Naive B cell (primary cell): ENCODE measurements around the gene FAM131C. TPM values are rescaled to one million over a fixed set of nuclear protein-coding genes. Genes with fewer than 3 reads are reported as not detected.

ENCODE experiments used
- ATAC-seq, 2 donors: fragments of 150-1000 bp; cut with Tn5 transposase; 2 replicates each; pipeline ENCODE4 v1.10.0; 2021; ENCODE audit warnings: low read depth in 2 of 2, mild to moderate bottlenecking in 2 of 2, moderate library complexity in 2 of 2
- DNase-seq: peaks from one replicate; pipeline ENCODE4 v3.0.0; 2022
- H3K27ac Mint-ChIP-seq, 6 donors: one replicate each; pipeline ENCODE4 v1.8.0; 2020 to 2022; ENCODE audit warnings: mild to moderate bottlenecking in 6 of 6, mixed read lengths in 6 of 6, moderate library complexity in 5 of 6, inconsistent platforms in 2 of 6
- H3K27me3 Mint-ChIP-seq, 3 donors: one replicate each; pipeline ENCODE4 v1.8.0; 2021 to 2022; ENCODE audit warnings: mixed read lengths in 3 of 3, mild to moderate bottlenecking in 1 of 3
- H3K36me3 Mint-ChIP-seq, 2 donors: one replicate each; pipeline ENCODE4 v1.8.0; 2020 to 2022; ENCODE audit warnings: mixed read lengths in 2 of 2, inconsistent platforms in 1 of 2, mild to moderate bottlenecking in 1 of 2
- H3K4me1 Mint-ChIP-seq, 3 donors: one replicate each; pipeline ENCODE4 v1.8.0; 2020 to 2022; ENCODE audit warnings: mixed read lengths in 3 of 3, inconsistent platforms in 1 of 3, mild to moderate bottlenecking in 1 of 3, moderate library complexity in 1 of 3
- H3K4me3 Mint-ChIP-seq, 8 donors: one replicate each; pipeline ENCODE4 v1.8.0; 2020 to 2022; ENCODE audit warnings: mild to moderate bottlenecking in 8 of 8, mixed read lengths in 8 of 8, moderate library complexity in 8 of 8, inconsistent platforms in 2 of 8
- H3K9me3 Mint-ChIP-seq, 7 donors: one replicate each; pipeline ENCODE4 v1.8.0; 2020 to 2022; ENCODE audit warnings: mixed read lengths in 7 of 7, mild to moderate bottlenecking in 5 of 7, inconsistent platforms in 2 of 7, moderate library complexity in 1 of 7
- polyA plus RNA-seq, 6 donors: library from polyadenylated mRNA; unstranded; fragments of 300-500 nt; fragmentation: Illumina TruSeq; gene quantifications; one replicate each; pipeline ENCODE4 v1.2.3, GENCODE V29; 2021; ENCODE audit warnings: low read depth in 6 of 6

FAM131C gene
- polyA plus RNA-seq, result not detected

GRCh38 chr1:16073490-16074119 is at the start of gene FAM131C:
Gene FAM131C, minus strand, starts transcription at chr1:16073651. Its CDS starts 209 bp downstream, at chr1:16073442.
- peak within 1 kb of the TSS in 1 of 6 donors; percentile 77 for H3K27ac Mint-ChIP-seq
- no peaks in the 10 kb centered on the region for H3K36me3 Mint-ChIP-seq
- H3K9me3 Mint-ChIP-seq, result peaks cover 0 to 2% (median 0%) of the 10 kb centered on the region in 7 donors
- peak; percentile 39 for DNase-seq
- ATAC-seq, result peak; percentile 82 to 91
- peaks cover 5 to 12% (median 10%) of the 10 kb centered on the region in 3 donors for H3K4me1 Mint-ChIP-seq
- H3K4me3 Mint-ChIP-seq, result peak within 1 kb of the TSS; percentile 48 to 90 (median 80)
- H3K27me3 Mint-ChIP-seq, result peaks cover 20 to 54% (median 43%) of the 10 kb centered on the region in 3 donors

GRCh38 chr1:16122916-16123315 is 49.5 kb upstream of the FAM131C start:
- peaks cover 22 to 59% (median 30%) of the 10 kb centered on the region in 3 donors for H3K27me3 Mint-ChIP-seq
- H3K36me3 Mint-ChIP-seq, result no peaks in the 10 kb centered on the region
- ATAC-seq (peak; percentile 23 to 51), DNase-seq (no peak)
- H3K4me1 Mint-ChIP-seq, result peaks cover 0 to 7% (median 6%) of the 10 kb centered on the region in 3 donors
- H3K9me3 Mint-ChIP-seq, result no peaks in the 10 kb centered on the region
- no peak overlapping the region for H3K4me3 Mint-ChIP-seq
- H3K27ac Mint-ChIP-seq, result no peak overlapping the region

GRCh38 chr1:16122350-16122881 is 49.0 kb upstream of the FAM131C start:
- Mint-ChIP-seq H3K27me3 (peaks cover 25 to 56% (median 27%) of the 10 kb centered on the region in 3 donors), H3K36me3 (no peaks in the 10 kb centered on the region), H3K4me1 (peaks cover 0 to 7% (median 6%) of the 10 kb centered on the region in 3 donors), H3K4me3 (no peak overlapping the region), H3K9me3 (no peaks in the 10 kb centered on the region), H3K27ac (no peak overlapping the region)
- no peak for ATAC-seq
- DNase-seq, result no peak

GRCh38 chr1:16120940-16121410 is 47.5 kb upstream of the FAM131C start:
- Mint-ChIP-seq H3K4me1 (peaks cover 0 to 7% (median 6%) of the 10 kb centered on the region in 3 donors), H3K4me3 (no peak overlapping the region), H3K27ac (no peak overlapping the region), H3K27me3 (peaks cover 24 to 57% (median 26%) of the 10 kb centered on the region in 3 donors), H3K9me3 (no peaks in the 10 kb centered on the region), H3K36me3 (no peaks in the 10 kb centered on the region)
- DNase-seq (no peak), ATAC-seq (no peak)

GRCh38 chr1:16120407-16120806 is 47.0 kb upstream of the FAM131C start:
- Mint-ChIP-seq H3K36me3 (no peaks in the 10 kb centered on the region), H3K27ac (no peak overlapping the region), H3K4me3 (no peak overlapping the region), H3K4me1 (peaks cover 0 to 7% (median 6%) of the 10 kb centered on the region in 3 donors), H3K27me3 (peaks cover 18 to 53% (median 26%) of the 10 kb centered on the region in 3 donors), H3K9me3 (no peaks in the 10 kb centered on the region)
- ATAC-seq (no peak), DNase-seq (no peak)

GRCh38 chr1:16119926-16120325 is 46.5 kb upstream of the FAM131C start:
- Mint-ChIP-seq H3K36me3 (no peaks in the 10 kb centered on the region), H3K4me1 (peaks cover 0 to 7% (median 6%) of the 10 kb centered on the region in 3 donors), H3K27ac (no peak overlapping the region), H3K4me3 (no peak overlapping the region), H3K27me3 (peaks cover 17 to 56% (median 26%) of the 10 kb centered on the region in 3 donors), H3K9me3 (no peaks in the 10 kb centered on the region)
- DNase-seq (no peak), ATAC-seq (no peak)

GRCh38 chr1:16119504-16119903 is 46.1 kb upstream of the FAM131C start:
- H3K36me3 Mint-ChIP-seq, result no peaks in the 10 kb centered on the region
- H3K4me3 Mint-ChIP-seq, result no peak overlapping the region
- DNase-seq (no peak), ATAC-seq (no peak)
- no peaks in the 10 kb centered on the region for H3K9me3 Mint-ChIP-seq
- H3K27ac Mint-ChIP-seq, result no peak overlapping the region
- peaks cover 0 to 7% (median 6%) of the 10 kb centered on the region in 3 donors for H3K4me1 Mint-ChIP-seq
- peaks cover 13 to 56% (median 26%) of the 10 kb centered on the region in 3 donors for H3K27me3 Mint-ChIP-seq

- Mint-ChIP-seq H3K4me3 (no peak overlapping the region), H3K4me1 (peaks cover 0 to 7% (median 6%) of the 10 kb centered on the region in 3 donors), H3K36me3 (no peaks in the 10 kb centered on the region), H3K9me3 (no peaks in the 10 kb centered on the region), H3K27ac (peak overlapping the region in 1 of 6 donors; percentile 47), H3K27me3 (peaks cover 9 to 55% (median 26%) of the 10 kb centered on the region in 3 donors)
- no peak for ATAC-seq
- no peak for DNase-seq
Observed at GRCh38 chr1:16118706-16119105, 45.3 kb upstream of the FAM131C start.

GRCh38 chr1:16117936-16118335 is 44.5 kb upstream of the FAM131C start:
- Mint-ChIP-seq H3K27me3 (peaks cover 9 to 57% (median 23%) of the 10 kb centered on the region in 3 donors), H3K27ac (no peak overlapping the region), H3K4me3 (no peak overlapping the region), H3K9me3 (no peaks in the 10 kb centered on the region), H3K36me3 (no peaks in the 10 kb centered on the region), H3K4me1 (peaks cover 0 to 4% (median 3%) of the 10 kb centered on the region in 3 donors)
- no peak for DNase-seq
- ATAC-seq, result no peak

- no peak for DNase-seq
- no peak for ATAC-seq
- Mint-ChIP-seq H3K36me3 (no peaks in the 10 kb centered on the region), H3K4me1 (no peaks in the 10 kb centered on the region), H3K27me3 (peaks cover 9 to 55% (median 21%) of the 10 kb centered on the region in 3 donors), H3K9me3 (no peaks in the 10 kb centered on the region), H3K4me3 (no peak overlapping the region), H3K27ac (peak overlapping the region in 1 of 6 donors; percentile 29)
Observed at GRCh38 chr1:16117369-16117768, 43.9 kb upstream of the FAM131C start.

GRCh38 chr1:16116625-16117024 is 43.2 kb upstream of the FAM131C start:
- no peak for ATAC-seq
- Mint-ChIP-seq H3K4me3 (no peak overlapping the region), H3K36me3 (peaks cover 0 to 5% of the 10 kb centered on the region in 2 donors)

GRCh38 chr1:16116002-16116401 is 42.6 kb upstream of the FAM131C start:
- Mint-ChIP-seq H3K36me3 (peaks cover 0 to 7% of the 10 kb centered on the region in 2 donors), H3K9me3 (peaks cover 0 to 6% (median 0%) of the 10 kb centered on the region in 7 donors), H3K4me1 (no peaks in the 10 kb centered on the region), H3K27me3 (peaks cover 21 to 57% (median 25%) of the 10 kb centered on the region in 3 donors), H3K4me3 (no peak overlapping the region), H3K27ac (no peak overlapping the region)
- ATAC-seq (no peak), DNase-seq (no peak)

More at GRCh38 chr1:16116625-16117024, 43.2 kb upstream of the FAM131C start:
- Mint-ChIP-seq H3K9me3 (peaks cover 0 to 4% (median 0%) of the 10 kb centered on the region in 7 donors), H3K27me3 (peaks cover 15 to 55% (median 25%) of the 10 kb centered on the region in 3 donors), H3K27ac (peak overlapping the region in 1 of 6 donors; percentile 83), H3K4me1 (no peaks in the 10 kb centered on the region)
- no peak for DNase-seq

GRCh38 chr1:16115468-16115983 is 42.1 kb upstream of the FAM131C start:
- Mint-ChIP-seq H3K36me3 (peaks cover 0 to 7% of the 10 kb centered on the region in 2 donors), H3K9me3 (peaks cover 0 to 6% (median under 1%) of the 10 kb centered on the region in 7 donors), H3K4me3 (no peak overlapping the region), H3K27ac (no peak overlapping the region), H3K4me1 (no peaks in the 10 kb centered on the region), H3K27me3 (peaks cover 21 to 58% (median 26%) of the 10 kb centered on the region in 3 donors)
- no peak for ATAC-seq
- no peak for DNase-seq
